PC-3 (cell line): ENCODE results near the gene CDC42EP5.

Experiments used
- CTCF ChIP-seq: fragments of 300-600 bp; sonication (generic); conservative IDR thresholded peaks from 2 replicates; pipeline ENCODE4 v1.5.1; 2017; ENCODE audit warnings: antibody characterized with exemption, low read depth, mild to moderate bottlenecking, low read length
- EZH2 ChIP-seq: fragments of 300-600 bp; sonication (generic); IDR thresholded peaks from one replicate; pipeline ENCODE4 v1.6.1; 2017; ENCODE audit warnings: antibody characterized with exemption, mild to moderate bottlenecking, low read length; ENCODE audit not compliant: unreplicated experiment

- TF ChIP-seq CTCF (no peak), EZH2 (no peak)
These were observed 16.2 kb upstream of the CDC42EP5 start for GRCh38 chr19:54489341-54489740.
